Neural progenitor cell (in vitro differentiated cells): ENCODE data around the gene CLPTM1. TPM values are rescaled to one million over a fixed set of nuclear protein-coding genes. Genes with fewer than 3 reads are reported as not detected.
"Not testable (repeated sequence)": the region's sequence is repeated elsewhere in the genome, so short reads cannot be mapped to it uniquely, and the experiment has no call there.

ENCODE experiments used
- DNase-seq: peaks from one replicate; pipeline ENCODE4 v3.0.0-alpha.2; 2016; ENCODE audit warnings: low spot score
- H2AFZ ChIP-seq: fragments of 200-600 bp; sonication (generic); replicated peaks from 2 replicates; pipeline ENCODE4 v1.6.1; 2016; ENCODE audit warnings: antibody characterized with exemption
- H3F3A ChIP-seq: fragments of 200-600 bp; sonication (generic); 2 replicates; pipeline ENCODE4 v1.6.1; 2016; ENCODE audit warnings: antibody characterized with exemption, low read depth
- H3K27ac ChIP-seq: fragments of 200-600 bp; sonication (generic); 2 replicates; pipeline ENCODE4 v1.5.1; 2016; ENCODE audit warnings: mild to moderate bottlenecking
- H3K27me3 ChIP-seq: fragments of 200-600 bp; sonication (generic); 2 replicates; pipeline ENCODE4 v1.6.1; 2016; ENCODE audit warnings: mild to moderate bottlenecking, moderate library complexity
- H3K36me3 ChIP-seq: fragments of 200-600 bp; sonication (generic); 2 replicates; pipeline ENCODE4 v1.5.1; 2016
- H3K4me1 ChIP-seq: fragments of 200-600 bp; sonication (generic); 2 replicates; pipeline ENCODE4 v1.6.1; 2016; ENCODE audit warnings: mixed run types
- H3K4me2 ChIP-seq: fragments of 200-600 bp; sonication (generic); 2 replicates; pipeline ENCODE4 v1.6.1; 2016
- H3K4me3 ChIP-seq: fragments of 200-600 bp; sonication (generic); 2 replicates; pipeline ENCODE4 v1.5.1; 2016
- H3K79me2 ChIP-seq: fragments of 200-600 bp; sonication (generic); 2 replicates; pipeline ENCODE4 v1.6.1; 2016; ENCODE audit warnings: low read depth
- H3K9ac ChIP-seq: fragments of 200-600 bp; sonication (generic); 2 replicates; pipeline ENCODE4 v1.6.1; 2016
- H3K9me3 ChIP-seq: fragments of 200-600 bp; sonication (generic); 2 replicates; pipeline ENCODE4 v1.5.1; 2016; ENCODE audit warnings: low read depth
- H4K20me1 ChIP-seq: fragments of 200-600 bp; sonication (generic); 2 replicates; pipeline ENCODE4 v1.6.1; 2016; ENCODE audit warnings: low read depth
- H3K27ac Mint-ChIP-seq: 3 replicates; pipeline ENCODE4 v1.8.0; 2021; ENCODE audit warnings: mixed read lengths
- H3K27me3 Mint-ChIP-seq: 2 replicates; pipeline ENCODE4 v1.8.0; 2022; ENCODE audit warnings: low read depth, mild to moderate bottlenecking, inconsistent platforms, moderate library complexity, mixed read lengths; ENCODE audit not compliant: insufficient read depth
- H3K36me3 Mint-ChIP-seq: 3 replicates; pipeline ENCODE4 v1.8.0; 2021; ENCODE audit warnings: mixed read lengths
- H3K4me1 Mint-ChIP-seq: 3 replicates; pipeline ENCODE4 v1.8.0; 2021; ENCODE audit warnings: mixed read lengths
- H3K4me3 Mint-ChIP-seq: 3 replicates; pipeline ENCODE4 v1.8.0; 2021; ENCODE audit warnings: mild to moderate bottlenecking, moderate library complexity, mixed read lengths
- H3K9me3 Mint-ChIP-seq: 3 replicates; pipeline ENCODE4 v1.8.0; 2020; ENCODE audit warnings: mixed read lengths
- EZH2 ChIP-seq: fragments of 200-600 bp; sonication (generic); IDR thresholded peaks from 2 replicates; pipeline ENCODE4 v1.6.1; 2017; ENCODE audit warnings: antibody characterized with exemption, mild to moderate bottlenecking, moderate library complexity
- EZH2phosphoT487 ChIP-seq: fragments of 200-600 bp; sonication (generic); IDR thresholded peaks from 2 replicates; pipeline ENCODE4 v1.6.1; 2017; ENCODE audit warnings: antibody characterized with exemption
- total RNA-seq: library from RNA; depleted of rRNA; stranded (reverse); fragments of >200 nt; gene quantifications from 2 replicates; pipeline ENCODE4 v1.2.3, GENCODE V29; 2015; ENCODE audit warnings: low replicate concordance
- TF ChIP-seq, protein P1 (sequence below): fragments of 200-600 bp; sonication (generic); IDR thresholded peaks from 2 replicates; pipeline ENCODE4 v1.5.1; 2017; ENCODE audit warnings: antibody characterized with exemption, mild to moderate bottlenecking

Gene CLPTM1
- total RNA-seq, 1 donor from 2014 or later, result 12.1 TPM

DNA sequence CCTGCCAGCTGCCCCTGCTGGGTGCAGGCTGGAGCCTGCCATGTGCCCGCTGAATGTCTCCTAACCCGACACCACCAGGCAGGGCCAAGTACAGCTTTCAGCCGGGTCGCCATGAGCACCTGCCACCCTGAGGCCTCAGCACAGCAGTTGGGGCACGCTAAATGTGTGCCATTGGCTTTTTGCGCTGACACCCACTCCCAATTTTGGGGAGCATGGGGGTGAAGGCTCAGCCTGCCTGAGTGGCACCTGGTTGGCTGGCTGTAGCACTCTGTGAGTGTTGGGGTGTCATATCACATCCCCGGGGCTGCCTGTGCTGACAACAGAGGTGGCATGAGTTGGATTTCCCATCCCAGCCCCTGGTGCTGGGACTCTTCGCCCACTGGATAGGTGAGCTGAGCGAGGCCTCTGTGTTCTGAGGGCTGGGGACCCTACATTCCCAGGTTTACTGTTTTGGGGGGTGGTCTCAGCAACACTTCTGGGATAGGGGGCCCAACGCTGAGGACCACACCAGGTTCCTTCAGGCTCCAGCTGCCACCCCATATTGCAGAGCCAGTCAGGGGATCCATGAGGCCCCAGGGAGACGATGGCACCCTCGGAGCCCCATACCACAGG, 38.9 kb downstream of the CLPTM1 start:
- Mint-ChIP-seq H3K27me3 (peaks cover 6% of the 10 kb centered on the region), H3K4me1 (no peaks in the 10 kb centered on the region), H3K9me3 (no peaks in the 10 kb centered on the region), H3K36me3 (peaks cover 5% of the 10 kb centered on the region), H3K27ac (no peak overlapping the region), H3K4me3 (no peak overlapping the region)
- Histone ChIP-seq H3K9ac (no peak overlapping the region), H3K4me2 (no peak overlapping the region), H3K9me3 (no peaks in the 10 kb centered on the region), H3K4me3 (no peak overlapping the region), H3K36me3 (no peaks in the 10 kb centered on the region), H3K27me3 (no peaks in the 10 kb centered on the region), H3K27ac (no peak overlapping the region), H3K4me1 (no peaks in the 10 kb centered on the region), H3K79me2 (no peaks in the 10 kb centered on the region), H4K20me1 (peaks cover 6% of the 10 kb centered on the region), H2AFZ (no peak overlapping the region), H3F3A (no peaks in the 10 kb centered on the region)
- no peak for DNase-seq
- TF ChIP-seq EZH2phosphoT487, result no peak
- no peak for TF ChIP-seq EZH2
- TF ChIP-seq, protein P1, sequence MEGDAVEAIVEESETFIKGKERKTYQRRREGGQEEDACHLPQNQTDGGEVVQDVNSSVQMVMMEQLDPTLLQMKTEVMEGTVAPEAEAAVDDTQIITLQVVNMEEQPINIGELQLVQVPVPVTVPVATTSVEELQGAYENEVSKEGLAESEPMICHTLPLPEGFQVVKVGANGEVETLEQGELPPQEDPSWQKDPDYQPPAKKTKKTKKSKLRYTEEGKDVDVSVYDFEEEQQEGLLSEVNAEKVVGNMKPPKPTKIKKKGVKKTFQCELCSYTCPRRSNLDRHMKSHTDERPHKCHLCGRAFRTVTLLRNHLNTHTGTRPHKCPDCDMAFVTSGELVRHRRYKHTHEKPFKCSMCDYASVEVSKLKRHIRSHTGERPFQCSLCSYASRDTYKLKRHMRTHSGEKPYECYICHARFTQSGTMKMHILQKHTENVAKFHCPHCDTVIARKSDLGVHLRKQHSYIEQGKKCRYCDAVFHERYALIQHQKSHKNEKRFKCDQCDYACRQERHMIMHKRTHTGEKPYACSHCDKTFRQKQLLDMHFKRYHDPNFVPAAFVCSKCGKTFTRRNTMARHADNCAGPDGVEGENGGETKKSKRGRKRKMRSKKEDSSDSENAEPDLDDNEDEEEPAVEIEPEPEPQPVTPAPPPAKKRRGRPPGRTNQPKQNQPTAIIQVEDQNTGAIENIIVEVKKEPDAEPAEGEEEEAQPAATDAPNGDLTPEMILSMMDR, result no peak

DNA sequence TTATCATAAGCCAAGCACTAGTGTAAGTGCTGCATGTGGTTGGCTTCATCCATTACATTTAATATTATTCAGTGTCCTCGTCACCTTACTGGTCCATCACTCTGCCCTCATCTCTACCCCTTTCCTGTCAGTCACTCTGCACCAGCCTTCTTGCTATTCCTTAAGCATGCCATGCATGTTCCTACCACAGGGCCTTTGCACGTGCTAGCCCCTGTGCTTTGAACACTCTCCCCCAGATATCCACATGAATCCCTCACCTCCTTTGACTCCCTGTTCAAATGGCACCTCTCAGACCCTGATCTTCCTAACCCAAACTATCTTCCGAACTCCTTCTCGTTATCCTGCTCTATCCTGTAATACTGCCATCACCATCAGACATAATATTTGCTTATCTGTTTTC, 42.8 kb downstream of the CLPTM1 start:
- no peaks in the 10 kb centered on the region for H3K36me3 ChIP-seq
- TF ChIP-seq EZH2 (no peak), EZH2phosphoT487 (no peak)
- TF ChIP-seq, protein P1, result no peak
- peaks cover 20% of the 10 kb centered on the region for H3F3A ChIP-seq
- H3K9ac ChIP-seq, result no peak overlapping the region
- no peaks in the 10 kb centered on the region for H3K79me2 ChIP-seq
- H3K27ac Mint-ChIP-seq, result no peak overlapping the region
- no peak overlapping the region for H2AFZ ChIP-seq
- no peaks in the 10 kb centered on the region for H3K36me3 Mint-ChIP-seq
- H3K27me3 ChIP-seq, result peaks cover 11% of the 10 kb centered on the region
- peaks cover 9% of the 10 kb centered on the region for H4K20me1 ChIP-seq
- peak overlapping the region; percentile 0 for H3K4me3 Mint-ChIP-seq
- H3K4me1 ChIP-seq, result no peaks in the 10 kb centered on the region
- H3K4me3 ChIP-seq, result no peak overlapping the region
- no peaks in the 10 kb centered on the region for H3K9me3 Mint-ChIP-seq
- H3K9me3 ChIP-seq, result no peaks in the 10 kb centered on the region
- peaks cover 17% of the 10 kb centered on the region for H3K27me3 Mint-ChIP-seq
- H3K4me2 ChIP-seq, result no peak overlapping the region
- no peak for DNase-seq
- peaks cover 3% of the 10 kb centered on the region for H3K4me1 Mint-ChIP-seq
- no peak overlapping the region for H3K27ac ChIP-seq

DNA sequence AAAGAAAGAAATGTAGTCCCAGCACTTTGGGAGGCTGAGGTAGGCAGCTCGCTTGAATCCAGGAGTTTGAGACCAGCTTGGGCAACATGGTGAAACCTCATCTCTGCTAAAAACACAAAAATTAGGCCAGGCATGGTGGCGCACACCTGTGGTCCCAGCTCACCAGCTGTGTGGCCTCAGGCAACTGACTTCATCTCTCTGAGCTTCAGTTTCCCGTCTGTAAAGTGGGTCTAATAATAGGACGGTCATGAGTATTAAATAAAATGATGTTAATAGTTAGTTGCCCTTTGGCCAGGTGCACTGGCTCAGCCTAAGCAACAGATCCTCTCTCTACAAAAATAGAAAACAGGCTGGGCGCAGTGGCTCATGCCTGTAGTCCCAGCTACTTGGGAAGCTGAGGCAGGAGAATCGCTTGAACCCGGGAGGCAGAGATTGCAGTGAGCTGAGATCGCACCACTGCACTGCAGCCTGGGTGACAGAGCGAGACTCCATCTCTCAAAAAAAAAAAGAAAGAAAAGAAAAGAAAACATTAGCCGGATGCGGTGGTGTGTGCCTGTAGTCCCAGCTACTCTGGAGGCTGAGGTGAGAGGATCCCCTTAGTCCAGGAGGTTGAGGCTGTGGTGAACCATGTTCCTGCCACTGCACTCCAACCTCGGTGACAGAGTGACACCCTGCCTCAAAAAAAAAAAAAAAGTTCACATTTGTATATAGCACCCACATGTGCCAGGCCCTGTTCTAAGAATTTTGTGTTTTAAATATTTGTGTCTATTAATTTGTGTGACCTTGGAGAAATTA, 44.1 kb downstream of the CLPTM1 start:
- not testable (repeated sequence) for H3K4me3 ChIP-seq, H3K36me3 Mint-ChIP-seq, H3K27ac ChIP-seq, H3K4me1 Mint-ChIP-seq, H2AFZ ChIP-seq, H3K4me1 ChIP-seq, H3K9me3 Mint-ChIP-seq, H3K36me3 ChIP-seq, DNase-seq, H3K4me3 Mint-ChIP-seq, H3K9ac ChIP-seq, H3K4me2 ChIP-seq, H3K9me3 ChIP-seq, H3K79me2 ChIP-seq, H3K27ac Mint-ChIP-seq, H4K20me1 ChIP-seq
- peaks cover 20% of the 10 kb centered on the region for H3F3A ChIP-seq
- peaks cover 17% of the 10 kb centered on the region for H3K27me3 Mint-ChIP-seq
- H3K27me3 ChIP-seq, result peaks cover 11% of the 10 kb centered on the region

DNA sequence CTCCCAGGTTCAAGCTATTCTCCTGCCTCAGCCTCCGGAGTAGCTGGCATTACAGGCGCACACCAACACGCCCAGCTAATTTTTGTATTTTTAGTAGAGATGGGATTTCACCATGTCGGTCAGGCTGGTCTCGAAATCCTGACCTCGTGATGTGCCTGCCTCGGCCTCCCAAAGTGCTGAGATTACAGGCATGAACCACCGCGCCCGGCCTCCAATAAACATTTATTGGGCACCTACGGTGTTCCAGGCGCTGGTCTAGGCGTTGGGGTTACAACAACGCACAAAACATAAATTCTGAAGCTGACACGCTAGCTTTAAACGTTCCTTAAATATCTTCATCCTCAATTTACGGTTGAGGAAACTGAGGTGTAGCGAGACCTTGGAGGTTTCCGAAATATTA, 45.5 kb downstream of the CLPTM1 start:
- not testable (repeated sequence) for H3K4me1 Mint-ChIP-seq, H2AFZ ChIP-seq, H3K4me1 ChIP-seq, H3K9me3 Mint-ChIP-seq, H3K4me3 ChIP-seq, DNase-seq, H4K20me1 ChIP-seq, H3K79me2 ChIP-seq, H3K36me3 ChIP-seq, H3K27ac ChIP-seq, H3K36me3 Mint-ChIP-seq, H3K9me3 ChIP-seq, H3K9ac ChIP-seq, H3K27ac Mint-ChIP-seq
- H3K27me3 Mint-ChIP-seq, result peaks cover 19% of the 10 kb centered on the region
- H3K4me3 Mint-ChIP-seq, result peak overlapping the region; percentile 75
- peaks cover 11% of the 10 kb centered on the region for H3K27me3 ChIP-seq
- H3K4me2 ChIP-seq, result peak overlapping the region; percentile 36
- peaks cover 20% of the 10 kb centered on the region for H3F3A ChIP-seq
